SHP77 (cell line): ENCODE measurements around the gene ELF1.
"Not testable (repeated sequence)": the region's sequence is repeated elsewhere in the genome, so short reads cannot be mapped to it uniquely, and the experiment has no call there.

Source experiments
- DNase-seq, 2 experiments: peaks; one replicate each; lab custom pipeline; 2025; lab: John Stamatoyannopoulos, UW

The ELF1 gene

DNA sequence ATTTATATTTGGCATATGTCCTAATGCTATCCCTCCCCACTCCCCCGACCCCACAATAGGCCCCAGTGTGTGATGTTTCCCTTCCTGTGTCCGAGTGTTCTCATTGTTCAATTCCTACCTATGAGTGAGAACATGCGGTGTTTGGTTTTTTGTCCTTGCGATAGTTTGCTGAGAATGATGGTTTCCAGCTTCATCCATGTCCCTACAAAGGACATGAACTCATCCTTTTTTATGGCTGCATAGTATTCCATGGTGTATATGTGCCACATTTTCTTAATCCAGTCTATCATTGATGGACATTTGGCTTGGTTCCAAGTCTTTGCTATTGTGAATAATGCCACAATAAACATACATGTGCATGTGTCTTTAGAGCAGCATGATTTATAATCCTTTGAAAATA, 23.3 kb upstream of the ELF1 start:
- not testable (repeated sequence) for DNase-seq

DNA sequence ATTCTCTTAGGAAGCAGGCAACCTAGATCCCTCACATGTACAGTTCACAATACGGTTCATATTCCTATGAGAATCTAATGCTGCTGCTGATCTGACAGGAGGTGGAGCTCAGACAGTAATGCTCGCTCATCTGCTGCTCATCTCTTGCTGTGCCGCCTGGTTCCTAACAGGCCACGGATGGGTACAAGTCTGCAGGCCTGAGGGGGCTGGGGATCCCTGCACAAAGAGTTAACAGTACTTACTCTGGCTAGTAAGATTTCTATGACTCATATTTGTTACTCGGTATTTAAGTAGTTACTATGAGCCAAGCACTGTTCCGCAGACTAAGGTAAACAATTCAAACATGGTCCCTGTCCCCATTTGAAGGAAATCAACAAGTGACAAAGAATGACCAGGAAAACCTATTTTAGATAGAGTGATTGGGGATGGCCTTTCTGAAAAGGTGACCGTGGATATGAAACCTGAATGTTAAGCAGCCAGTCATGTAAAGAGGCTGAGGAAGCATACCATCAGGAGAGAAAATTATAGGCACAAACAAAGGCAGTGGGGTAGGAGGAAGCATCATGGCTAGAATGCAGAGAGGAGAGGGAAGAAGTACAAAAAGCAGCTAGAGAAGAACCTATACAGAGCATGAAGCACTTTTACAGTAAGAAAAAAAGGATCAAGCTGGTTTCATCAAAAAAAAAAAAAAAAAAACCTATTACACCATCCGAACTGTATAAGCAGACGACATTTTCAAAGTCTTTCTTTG, 21.6 kb upstream of the ELF1 start:
- DNase-seq, result no peak

DNA sequence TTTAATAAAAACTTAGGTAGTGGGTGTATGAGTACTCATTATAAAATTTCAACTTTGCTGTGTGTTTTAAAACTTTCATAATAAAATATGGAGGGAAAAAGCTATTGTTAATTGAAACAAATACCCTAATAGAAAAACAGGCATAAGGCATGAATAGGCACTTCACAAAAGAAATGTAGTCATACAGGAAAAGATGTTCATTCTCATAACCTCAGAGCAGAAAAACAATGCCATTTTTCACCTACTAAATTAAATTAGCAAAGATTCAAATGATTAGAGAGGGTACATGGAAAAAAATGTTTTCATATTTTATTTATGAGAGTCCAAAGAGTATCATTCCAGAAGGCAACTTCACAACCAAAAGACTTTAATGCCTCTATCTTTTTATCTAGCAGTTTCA, 20.6 kb upstream of the ELF1 start:
- no peak for DNase-seq

DNA sequence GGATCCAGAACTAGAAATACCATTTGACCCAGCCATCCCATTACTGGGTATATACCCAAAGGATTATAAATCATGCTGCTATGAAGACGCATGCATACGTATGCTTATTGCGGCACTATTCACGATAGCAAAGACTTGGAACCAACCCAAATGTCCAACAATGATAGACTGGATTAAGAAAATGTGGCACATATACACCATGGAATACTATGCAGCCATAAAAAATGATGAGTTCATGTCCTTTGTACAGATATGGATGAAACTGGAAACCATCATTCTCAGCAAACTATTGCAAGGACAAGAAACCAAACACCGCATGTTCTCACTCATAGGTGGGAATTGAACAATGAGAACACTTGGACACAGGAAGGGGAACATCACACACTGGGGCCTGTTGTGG, 17.4 kb upstream of the ELF1 start:
- not testable (repeated sequence) for DNase-seq

DNA sequence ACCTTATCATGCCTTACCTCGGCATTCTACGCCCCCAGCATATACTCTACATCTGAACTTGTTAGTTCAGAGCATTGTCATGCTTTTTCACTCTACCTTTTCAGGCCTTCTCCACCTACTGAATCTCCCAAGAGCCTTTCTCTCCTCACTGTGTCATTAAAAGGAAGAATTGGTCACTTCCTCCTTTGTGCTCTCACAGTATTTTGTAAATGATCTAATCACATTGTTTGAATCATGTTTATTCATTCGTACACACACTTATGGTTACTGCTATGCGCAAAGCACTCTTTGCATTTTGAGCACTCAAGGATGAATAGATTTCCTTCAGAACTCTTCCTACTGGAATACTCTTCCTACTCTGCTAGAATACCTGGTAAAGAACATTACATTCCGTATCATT, 15.8 kb upstream of the ELF1 start:
- DNase-seq, result no peak

DNA sequence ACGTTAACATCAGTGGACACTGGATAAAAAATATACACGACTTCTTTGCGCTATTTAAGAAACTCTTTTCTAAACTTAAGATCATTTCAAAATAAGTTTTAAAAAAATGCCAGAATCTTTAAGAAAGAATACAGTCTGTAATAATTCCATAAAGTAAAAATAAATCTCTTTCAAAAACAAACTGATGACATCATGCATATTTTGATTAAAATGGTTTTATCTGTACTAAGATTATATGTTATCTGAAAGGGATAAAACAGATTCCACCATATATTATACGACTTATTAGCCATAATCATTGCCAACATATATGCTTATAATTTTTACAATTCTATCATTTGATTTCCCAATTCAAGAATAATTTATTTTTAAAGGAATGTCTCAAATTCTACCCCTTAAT, 15.3 kb upstream of the ELF1 start:
- no peak for DNase-seq

DNA sequence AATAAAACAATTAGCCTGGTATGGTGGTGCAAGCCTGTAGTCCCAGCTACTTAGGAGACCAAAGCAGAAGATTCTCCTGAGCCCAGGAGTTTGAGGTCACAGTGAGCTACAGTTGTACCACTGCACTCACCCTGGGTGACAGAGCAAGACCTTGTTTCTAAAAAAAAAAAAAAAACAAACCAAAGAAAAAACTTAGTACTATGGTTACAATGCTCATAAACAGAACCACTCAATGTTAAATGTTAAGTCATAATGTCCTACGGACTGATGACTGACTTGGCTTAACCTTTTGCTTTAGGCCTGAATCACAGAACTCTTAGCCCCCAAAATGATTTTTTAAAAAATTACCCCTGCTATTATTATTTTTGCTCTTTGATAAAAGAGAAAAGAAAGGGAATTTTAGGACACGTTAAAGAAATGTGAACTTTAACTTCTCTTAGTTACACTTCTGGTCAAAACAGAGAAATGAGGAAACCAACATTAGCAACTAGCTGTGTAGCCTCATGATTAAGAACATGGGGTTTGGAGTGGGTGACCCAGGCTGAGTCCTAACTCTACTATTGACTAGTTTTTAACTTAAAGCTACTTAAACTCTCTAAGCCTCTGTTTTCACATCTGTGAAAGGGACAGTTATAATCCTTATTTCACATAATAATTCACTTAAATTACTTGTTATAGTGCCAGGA, 13.7 kb upstream of the ELF1 start:
- DNase-seq, result no peak

DNA sequence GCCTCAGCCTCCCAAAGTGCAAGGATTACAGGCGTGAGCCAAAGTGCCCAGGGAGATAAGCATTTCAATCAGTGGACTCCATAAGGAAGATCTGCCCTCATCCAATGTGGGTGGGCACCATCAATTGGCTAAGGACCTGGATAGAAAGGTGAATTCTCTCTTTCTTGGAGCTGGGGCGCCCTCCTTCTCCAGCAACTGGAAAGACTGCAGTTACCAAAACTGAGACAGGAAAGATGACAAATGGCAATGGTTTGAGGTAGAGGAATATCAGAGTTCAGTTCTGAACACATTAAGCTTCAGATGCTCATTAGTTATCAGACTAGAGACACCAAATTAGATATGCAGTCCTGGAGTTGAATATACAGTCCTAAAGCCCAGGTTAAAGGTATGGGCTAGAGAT, 10.5 kb upstream of the ELF1 start:
- no peak for DNase-seq

DNA sequence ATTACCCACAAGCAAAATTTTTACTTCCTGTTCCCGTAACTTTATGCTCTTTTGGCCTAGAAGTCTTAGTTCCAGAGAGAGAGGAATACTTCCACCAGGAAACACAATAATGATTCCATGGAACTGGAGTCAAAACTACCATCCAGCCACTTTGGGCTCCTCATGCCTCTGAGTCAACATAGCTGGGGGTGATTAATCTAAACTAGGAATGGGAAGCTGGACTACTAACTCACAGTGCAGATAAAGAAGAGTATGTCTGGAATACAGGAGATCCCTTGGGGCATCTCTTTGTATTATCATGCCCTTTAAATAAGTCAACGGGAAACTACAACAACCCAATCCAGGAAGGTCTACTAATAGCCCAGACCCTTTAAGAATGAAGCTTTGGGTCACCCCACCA, 8.9 kb upstream of the ELF1 start:
- no peak for DNase-seq

DNA sequence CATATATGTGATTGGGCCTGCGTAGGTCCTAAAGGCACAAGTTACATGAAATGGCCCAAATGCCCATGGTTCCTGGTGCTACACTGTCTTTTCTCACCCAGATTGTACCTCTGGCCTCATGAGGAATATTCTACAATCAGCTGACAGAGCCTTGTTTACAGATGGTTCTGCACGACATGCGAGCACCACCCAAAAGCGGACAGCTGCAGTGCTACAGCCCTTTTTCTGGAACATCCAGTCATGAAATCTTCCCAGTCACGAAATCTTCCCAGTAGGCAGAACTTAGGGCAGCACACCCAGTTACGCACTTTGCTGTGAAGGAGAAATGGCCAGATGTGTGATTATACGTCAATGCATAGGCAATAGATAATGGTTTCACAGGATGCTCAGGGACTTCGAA, 7.7 kb upstream of the ELF1 start:
- no peak for DNase-seq

DNA sequence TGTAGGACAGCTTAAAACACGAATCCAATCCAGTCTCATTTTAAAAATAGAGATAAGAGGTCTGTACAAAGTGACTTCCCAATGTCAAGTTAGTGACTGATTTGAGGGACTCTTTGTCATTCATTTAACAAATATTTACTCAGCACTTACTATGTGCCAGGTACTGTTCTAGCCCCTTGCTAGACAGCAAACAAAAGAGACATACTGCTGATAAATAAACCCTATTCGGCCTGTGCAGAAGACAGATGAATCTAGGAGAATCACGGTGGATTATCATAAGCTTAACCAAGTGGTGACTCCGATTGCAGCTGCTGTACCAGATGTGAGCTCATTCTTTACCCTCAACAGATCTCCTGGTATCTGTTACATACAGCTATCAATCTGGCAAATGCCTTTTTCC, 6.4 kb upstream of the ELF1 start:
- peak in 1 of 2 experiments; percentile 4 for DNase-seq

DNA sequence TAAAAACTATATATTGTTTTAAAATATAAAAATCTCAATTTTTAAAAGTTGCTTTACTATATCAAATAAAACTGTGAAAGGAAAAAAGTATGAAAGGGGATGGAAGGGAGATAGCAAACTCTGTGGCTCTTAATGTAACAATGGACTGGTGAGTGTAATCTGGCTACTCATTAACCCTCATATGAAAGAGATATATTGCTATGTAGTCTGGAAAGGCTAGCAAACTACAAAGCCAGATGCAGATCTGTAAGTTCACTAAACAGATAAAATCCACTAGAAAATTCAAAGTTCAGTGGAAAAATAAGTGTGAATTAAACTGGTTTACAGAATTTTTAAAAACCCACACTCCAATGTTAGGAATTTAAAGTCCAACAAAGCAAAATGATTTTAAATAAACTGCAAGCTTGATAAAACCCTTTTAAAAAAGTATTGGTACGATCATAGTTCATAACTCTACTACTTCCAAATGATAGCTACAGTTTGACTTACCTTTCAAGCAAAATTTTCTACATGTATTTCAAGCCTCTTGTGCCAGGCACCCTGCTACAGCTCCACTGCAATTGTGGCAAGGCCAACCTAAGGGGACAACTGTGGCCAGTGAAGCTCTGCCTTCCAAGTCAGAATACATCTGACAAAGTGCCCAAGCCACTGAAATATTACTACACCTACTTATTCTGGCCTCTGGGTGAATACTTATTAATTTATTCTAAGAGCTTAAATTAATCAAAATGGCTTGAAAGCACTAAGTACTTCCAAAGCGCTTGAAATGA, 647 bp upstream of the ELF1 start:
- no peak for DNase-seq

DNA sequence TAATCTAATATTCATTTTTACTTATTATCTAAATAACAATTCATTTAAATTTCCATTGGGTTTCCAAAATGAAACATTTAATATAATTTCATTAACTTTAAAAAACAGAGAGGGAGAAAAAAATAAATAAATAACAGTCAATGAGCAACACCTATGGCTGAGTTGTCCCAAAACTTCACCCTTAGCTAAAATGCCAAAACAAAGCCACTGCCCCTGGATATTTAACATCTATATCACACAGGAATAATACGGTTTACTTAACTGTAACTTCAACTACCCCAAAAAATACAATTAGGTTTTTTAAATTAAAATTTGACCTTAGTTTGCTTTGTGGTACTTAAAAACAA, 541 bp downstream of the ELF1 start:
- no peak for DNase-seq

DNA sequence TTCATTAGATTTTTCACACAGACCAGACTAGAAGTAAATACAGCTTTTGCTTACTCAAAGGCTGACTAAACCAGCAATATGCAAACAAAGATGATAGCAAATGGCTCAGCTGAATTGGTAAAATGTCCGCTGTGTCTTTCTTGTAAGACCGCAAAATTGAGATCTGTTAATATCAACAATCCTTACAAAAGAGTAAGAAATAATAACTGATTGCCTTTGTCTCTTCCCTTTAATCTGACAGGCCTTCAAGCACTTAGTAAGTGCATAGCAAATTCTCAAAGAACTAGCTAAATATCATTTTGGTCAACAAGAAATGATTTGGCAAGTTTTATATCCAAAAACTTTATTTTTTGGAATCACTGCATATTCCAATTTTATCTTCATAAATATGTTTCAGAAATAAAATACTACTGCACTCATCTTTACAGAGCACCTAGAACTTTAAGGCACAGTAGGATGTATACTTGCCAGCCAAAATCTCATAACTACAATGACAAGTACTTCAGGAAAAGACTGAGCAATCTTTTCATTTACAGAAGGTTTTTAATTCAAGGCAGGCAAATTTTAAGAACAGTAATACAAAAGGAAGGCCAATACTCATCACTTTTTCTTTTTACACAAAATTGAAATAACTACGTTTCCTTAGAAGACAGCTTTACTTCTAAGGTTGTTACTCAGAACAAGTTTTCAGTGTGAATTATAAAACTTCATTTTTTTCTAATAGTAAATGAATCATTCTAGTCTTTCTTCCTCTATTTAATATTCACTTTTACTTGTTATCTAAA, 1.1 kb downstream of the ELF1 start:
- no peak for DNase-seq

DNA sequence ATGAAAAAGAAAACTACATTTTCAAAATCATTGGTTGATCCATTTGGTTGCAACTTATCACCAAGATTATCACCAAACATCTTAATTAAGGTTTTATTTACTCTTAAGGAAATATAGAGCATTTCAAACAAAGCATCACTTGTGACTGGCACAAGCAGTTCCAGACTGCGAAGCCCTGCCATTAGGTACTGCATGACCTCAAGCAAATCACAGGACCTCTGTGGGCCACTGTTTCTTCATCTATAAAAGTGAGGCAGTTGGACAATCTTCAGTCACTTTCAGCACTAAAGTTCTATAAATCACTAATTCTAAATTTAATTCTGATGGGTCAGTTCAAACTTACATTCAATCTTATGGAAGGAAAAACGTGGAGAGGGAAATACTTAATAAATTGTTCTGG, 2.0 kb downstream of the ELF1 start:
- no peak for DNase-seq

DNA sequence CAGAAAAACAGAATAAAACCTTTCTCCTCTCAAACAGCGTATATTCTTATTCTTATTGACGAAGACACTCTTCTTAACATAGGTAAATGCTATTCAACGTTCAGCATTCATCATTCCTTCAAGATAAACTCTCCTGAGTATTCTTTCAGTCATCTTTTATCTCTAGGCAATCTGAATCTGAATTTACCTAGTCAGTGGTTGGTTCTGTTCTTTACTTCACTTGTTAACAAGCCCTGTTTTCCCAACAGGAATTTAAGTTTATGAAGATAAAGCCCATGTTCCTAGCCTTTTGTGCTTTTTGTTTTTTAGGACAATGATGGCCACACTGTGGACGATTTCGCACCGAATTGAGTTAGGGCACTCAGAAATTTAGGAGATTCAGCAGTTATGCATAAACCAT, 3.2 kb downstream of the ELF1 start:
- DNase-seq, result no peak

DNA sequence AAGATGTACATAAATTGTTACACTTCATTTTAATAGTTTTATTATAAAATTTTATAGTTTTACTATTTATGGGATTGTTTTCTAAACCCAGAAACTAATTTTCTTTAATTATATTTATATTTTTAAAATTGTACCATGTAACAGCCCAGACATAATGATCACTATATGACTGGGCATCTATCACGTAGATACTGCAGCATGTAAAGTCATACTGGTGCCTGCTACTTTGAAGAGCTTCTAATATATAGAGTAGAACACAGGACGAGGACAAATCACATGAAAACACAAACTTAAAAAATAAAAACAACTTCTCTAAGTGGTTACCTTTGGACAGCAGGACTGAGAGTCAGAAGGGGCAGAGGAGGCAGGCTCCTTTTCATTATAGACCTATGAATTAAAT, 5.3 kb downstream of the ELF1 start:
- no peak for DNase-seq

DNA sequence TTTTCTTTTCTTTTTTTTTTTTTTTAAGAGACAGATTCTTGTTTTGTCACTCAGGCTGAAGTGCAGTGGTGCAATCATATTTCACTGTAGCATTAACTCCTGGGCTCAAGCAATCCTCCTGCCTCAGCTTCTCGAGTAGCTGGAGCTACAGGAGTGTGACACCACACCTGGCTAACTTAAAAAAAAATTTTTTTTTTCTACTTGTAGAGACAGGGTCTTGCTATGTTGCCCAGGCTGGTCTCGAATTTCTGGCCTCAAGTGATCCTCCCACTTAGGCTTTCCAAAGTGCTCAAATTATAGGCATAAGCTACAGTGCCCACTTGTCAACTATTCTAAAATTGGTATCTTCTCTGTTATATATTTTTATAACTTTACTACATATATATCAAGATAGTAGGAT, 6.6 kb downstream of the ELF1 start:
- DNase-seq, result no peak

DNA sequence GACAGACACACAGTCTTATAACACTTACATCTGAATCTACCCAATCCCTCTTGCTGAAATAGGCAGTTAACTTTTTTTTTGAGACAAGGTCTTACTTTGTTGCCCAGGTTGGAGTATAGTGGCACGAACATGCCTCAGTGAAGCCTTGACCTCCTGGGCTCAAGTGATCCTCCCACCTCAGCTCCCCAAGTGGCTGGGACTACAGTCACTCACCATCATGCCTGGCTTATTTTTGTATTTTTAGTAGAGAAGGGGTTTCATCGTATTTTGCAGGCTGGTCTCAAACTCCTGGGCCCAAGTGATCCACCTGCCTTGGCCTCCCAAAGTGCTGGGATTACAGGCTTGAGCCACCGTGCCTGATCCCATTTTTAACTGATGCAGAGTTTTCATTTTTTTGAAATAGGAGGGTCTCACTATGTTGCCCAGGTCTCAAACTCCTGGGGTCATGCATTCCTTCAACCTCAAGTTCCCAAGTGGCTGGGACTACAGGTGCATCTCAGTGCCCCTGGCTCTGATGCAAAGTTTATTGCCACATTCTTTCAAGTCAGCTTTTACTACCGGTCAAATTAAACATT, 7.6 kb downstream of the ELF1 start:
- DNase-seq, result no peak

DNA sequence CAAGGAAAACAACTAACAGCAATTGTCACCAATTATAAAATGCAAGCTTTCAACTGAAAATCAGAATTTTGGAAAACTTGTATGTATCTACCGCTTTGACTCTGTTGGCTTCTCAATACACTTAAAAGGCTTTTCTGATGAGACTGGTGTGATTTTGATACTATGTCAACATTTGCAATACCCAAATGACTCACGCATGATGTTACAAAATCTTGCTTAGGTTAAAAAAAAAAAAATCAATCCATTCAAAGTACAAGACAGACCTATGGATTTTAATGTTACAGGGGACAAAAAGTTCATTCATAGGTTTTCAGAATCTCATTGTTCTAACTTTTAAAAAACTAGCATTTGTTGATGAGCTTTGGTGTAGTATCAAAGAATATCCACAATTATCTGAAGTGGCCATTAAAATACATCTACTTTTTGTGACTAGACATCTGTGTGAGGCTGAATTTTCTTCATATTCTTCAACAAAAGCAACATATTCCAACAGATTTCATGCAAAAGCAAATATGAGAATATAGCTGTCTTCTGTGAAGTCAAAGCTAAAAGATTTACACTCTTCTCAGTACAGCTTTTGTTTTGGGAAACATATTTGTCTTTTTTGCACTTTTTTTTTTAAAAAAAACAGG, 10.7 kb downstream of the ELF1 start:
- peak in 1 of 2 experiments; percentile 10 for DNase-seq

DNA sequence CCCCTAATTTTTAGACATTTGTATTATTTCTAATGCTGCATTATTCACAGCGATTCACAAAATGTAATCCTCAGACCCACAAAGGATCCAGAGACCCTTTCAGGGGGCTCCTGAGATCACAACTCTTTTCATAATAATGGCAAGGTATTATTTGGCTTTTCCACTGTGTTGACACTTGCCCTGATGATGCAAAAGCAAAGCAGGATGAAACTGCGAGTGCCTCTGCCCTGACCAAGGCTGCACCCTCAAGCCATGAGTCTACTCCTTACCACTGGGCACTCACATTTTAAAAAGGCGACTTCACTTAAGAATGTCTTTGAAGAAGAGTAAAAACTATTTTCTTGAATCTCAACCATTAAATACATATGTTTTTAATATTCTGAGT, 11.4 kb downstream of the ELF1 start:
- DNase-seq, result peak in 1 of 2 experiments; percentile 18
